GM21786 (cell line): Measurements from ENCODE around the gene USE1.

ENCODE experiments used
- ATAC-seq: cut with Tn5 transposase; IDR thresholded peaks from one replicate; pipeline ENCODE4 v1.9.1; 2021; ENCODE audit not compliant: unreplicated experiment

The USE1 gene

DNA sequence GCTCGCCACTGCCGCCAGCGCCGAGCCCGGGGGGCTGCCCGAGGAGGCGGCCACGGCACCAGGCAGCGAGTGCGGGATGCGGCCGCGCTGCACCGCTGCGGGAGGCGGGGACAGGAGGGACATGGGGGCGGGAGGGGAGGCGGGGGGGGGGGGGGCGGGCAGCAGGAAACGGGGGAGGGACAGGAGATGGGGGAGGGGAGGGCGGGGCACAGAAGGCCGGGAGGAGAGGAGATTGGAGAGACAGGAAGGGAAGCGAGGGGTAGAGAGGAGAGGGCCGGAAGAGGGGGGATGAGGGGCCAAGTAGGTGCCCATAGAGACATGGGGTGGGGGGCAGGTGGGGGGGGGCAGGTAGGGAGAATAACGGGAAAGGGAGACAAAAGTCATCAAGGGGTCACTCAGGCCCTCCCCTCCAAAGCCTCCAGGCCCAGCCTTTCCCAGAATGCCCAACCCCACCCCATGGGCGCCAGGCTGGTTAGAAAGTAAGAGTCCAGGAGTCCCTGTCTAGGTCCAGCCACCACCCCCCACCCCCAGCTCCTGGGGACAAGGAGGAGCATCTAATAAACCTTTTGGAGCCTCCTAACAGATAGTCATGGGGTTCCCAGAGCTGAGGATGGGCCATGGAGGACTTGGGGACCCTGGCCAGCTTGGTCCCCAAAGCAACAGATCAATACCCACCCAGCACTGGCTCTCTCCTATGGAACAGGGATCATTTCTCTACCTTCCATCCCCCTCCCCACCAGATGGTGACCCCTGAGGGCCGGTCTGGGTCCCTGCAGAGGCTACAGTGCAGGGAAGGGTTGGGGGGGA lies 21.0 kb downstream of the USE1 start:
- ATAC-seq = no peak

DNA sequence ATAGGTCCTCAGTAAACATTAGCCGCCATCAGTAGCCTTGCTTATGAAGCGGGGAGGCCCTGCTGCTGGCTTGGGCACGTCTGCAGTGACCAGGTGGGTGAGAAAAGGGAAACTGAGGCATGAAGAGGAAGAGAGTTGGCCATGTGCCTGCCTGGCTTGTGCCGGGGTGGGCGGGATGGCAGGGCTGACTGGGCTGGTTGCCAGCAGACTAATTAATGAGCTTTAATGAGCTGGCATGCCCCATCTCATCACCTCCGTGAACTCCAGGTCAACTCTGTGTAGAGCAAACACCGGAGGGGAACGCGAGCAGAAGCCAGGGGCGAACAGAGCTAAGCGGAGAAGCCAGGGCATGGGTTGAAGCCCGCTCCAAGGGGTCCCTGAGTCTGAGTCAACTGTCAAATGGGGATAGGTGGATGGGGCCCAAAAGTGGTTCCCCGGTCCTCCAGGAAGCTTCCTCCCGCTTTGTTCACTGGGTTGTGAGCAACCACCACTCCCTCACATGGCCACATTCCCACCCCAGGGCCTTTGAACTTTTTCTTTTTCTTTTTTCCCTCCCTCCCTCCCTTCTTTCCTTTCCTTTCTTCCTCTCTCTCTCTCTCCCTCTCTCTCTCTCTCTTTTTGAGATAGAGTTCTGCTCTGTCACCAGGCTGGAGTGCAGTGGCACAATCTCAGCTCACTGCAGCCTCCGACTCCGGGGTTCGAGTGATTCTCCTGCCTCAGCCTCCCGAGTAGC lies 21.8 kb downstream of the USE1 start:
- ATAC-seq = no peak

DNA sequence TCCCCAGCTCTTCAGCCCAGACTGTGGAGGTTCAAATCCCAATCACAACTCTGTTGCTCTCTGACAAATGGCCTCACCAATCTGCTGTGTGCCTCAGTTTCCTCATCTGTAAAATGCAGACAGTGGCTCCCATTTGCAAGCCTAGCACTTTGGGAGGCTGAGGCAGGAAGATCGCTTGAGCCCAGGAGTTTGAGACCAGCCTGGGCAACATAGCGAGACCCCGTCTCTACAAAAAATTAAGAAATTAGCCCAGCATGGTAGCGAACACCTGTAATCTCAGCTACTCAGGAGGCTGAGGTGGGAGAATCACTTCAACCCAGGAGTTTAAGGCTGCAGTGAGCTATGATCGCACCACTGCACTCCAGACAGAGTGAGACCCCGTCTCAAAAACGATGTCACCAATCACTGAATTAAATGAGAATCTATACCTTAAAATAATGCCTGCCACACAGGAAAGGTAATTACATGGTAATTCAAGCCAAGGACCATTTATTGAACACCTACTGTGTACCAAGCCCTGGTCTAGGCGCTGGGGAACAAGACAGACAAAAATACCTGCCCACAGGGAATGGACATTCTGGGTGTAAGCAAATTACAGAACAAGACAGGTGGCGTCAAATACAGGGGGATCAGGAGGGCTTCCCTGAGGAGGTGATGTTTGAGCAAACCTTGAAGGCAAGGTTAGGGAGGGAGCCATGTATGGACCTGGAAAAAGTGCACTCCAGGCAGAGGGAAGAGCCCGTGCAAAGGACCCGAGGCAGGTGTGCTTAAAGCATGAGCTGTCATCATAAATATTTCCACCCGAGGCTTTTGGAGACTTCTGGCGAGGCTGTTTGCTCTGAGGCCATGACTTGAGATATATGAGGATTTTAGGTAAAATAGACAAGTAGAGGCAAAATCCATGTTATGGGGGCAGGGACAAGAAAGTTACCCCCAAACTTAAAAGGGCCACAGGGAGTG lies 22.9 kb downstream of the USE1 start:
- no peak for ATAC-seq

DNA sequence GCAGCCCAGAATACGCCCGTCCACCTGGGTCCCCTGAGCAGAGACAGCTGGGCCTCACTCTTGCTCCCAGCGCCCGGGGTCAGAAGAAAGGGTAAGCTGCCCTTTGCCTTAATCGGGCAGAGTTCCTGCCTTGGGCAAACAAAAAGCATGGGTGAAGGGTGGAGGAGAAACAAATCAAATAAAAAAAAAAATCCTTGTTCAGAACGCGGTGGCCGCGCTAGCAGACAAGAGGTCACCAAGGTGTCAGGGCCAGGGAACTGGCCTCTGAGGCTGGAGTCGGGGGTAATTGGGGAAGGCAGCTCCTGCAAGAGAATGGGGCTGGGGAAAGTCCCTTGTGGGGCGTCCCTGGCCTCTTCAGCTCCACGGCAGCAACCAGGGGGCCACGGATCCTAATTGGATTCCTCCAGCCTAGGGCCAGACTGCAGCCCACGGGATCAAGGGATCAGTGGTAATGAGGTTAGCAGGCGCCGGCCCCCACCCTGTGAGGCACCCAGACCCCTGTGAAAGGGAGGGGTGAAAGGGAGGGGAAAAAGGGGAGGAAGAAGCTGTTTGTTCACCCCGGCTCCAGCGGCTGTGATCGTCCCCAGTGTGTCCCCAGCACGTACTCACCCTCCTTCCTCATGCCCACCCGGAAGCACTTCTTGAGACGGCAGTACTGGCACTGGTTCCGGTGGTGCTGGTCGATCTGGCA lies 25.1 kb downstream of the USE1 start:
- no peak for ATAC-seq

GRCh38 chr19:17240826-17241399 lies 25.8 kb downstream of the USE1 start:
- ATAC-seq = no peak

GRCh38 chr19:17242431-17243208 lies 27.5 kb downstream of the USE1 start:
- no peak for ATAC-seq

- no peak for ATAC-seq
These were observed 28.2 kb downstream of the USE1 start for GRCh38 chr19:17243211-17243829.

- no peak for ATAC-seq
These were observed 28.9 kb downstream of the USE1 start for GRCh38 chr19:17243830-17244617.

GRCh38 chr19:17244618-17245534 lies 29.7 kb downstream of the USE1 start:
- ATAC-seq = no peak

- no peak for ATAC-seq
These were observed 30.4 kb downstream of the USE1 start, which contains the start of gene NR2F6 for GRCh38 chr19:17245535-17245984. Gene NR2F6, minus strand, starts transcription at chr19:17245919. Its CDS starts 699 bp downstream, at chr19:17245220.

GRCh38 chr19:17246681-17247425 lies 31.7 kb downstream of the USE1 start:
- ATAC-seq = no peak

DNA sequence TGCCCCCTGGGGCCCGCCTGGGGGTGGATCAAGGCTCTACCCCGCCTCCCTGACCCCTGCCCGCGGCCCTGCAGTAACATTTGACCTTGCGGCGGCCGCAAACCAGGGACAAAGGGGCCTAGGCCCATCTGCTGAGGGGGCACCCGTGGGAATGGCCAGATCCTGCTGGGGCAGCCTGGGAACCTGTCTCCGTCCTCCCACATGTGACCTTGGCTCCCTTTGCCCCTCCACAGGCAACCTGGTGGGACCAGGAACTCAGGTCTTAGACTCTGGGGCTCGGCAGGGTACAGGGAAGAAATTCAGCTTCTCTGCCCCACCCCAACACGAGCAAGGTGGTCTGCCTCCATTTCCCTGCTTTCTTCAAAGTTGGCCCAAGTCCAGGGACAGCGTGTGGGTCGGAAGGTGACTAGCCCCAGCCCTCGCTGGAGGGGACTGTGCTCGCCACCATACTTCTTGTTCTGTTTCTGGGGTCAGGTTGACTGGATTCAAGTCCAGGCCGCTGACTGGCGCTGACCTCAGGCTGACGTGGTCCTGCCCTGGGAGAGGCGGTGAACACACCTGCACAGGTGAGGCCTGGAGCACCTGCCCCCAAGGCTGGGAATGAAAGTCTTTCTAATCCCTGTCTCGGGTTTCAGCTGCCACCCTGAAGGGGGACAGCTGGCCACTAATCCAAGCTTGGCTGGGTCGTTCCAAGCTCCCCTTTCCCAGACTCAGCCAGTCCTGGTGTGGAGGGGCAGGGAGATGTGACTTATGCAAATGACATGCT lies 33.0 kb downstream of the USE1 start:
- ATAC-seq = no peak

- no peak for ATAC-seq
These were observed 34.9 kb downstream of the USE1 start for GRCh38 chr19:17249887-17250548.

DNA sequence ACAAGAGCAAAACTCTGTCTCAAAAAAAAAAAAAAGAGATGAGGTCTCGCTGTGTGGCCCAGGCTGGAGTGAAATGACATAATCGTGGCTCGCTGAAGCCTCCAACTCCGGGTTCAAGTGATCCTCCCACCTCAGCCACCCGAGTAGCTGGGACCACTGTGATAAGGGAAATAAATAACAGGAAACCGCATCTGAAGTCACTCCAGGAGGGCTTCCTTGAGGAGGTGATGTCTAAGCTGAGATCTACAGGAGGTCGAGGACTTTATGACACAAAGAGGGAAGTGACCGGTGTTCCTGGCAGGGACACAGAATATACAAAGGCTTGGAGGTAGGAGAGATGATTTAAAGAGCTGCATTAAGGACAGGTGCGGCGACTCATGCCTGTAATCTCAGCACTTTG lies 39.5 kb downstream of the USE1 start:
- no peak for ATAC-seq

- ATAC-seq = no peak
These were observed 40.0 kb downstream of the USE1 start for GRCh38 chr19:17255150-17255621.
